Adrenal gland (tissue), 5 donors: ENCODE results near the gene MBP.

ENCODE experiments used
- CTCF ChIP-seq, 6 experiments: fragments of 450-650 bp in 4 of 6; fragments of 200-600 bp in 2 of 6; sonication (generic) in 1 of 6; IDR thresholded peaks; 1 replicate in 5 of 6; 2 replicates in 1 of 6; pipeline versions ENCODE4 v1.5.1 to v1.8.0; 2016 to 2021; ENCODE audit warnings: antibody characterized with exemption in 6 of 6, mild to moderate bottlenecking in 2 of 6, moderate library complexity in 1 of 6
- POLR2A ChIP-seq, 2 donors: fragments of 450-650 bp; IDR thresholded peaks; one replicate each; pipeline ENCODE4 v1.6.1; 2017; ENCODE audit warnings: antibody characterized with exemption in 2 of 2, mild to moderate bottlenecking in 2 of 2, moderate library complexity in 1 of 2
- donor health status: DM: no; HTN: no; CAD: no.

DNA sequence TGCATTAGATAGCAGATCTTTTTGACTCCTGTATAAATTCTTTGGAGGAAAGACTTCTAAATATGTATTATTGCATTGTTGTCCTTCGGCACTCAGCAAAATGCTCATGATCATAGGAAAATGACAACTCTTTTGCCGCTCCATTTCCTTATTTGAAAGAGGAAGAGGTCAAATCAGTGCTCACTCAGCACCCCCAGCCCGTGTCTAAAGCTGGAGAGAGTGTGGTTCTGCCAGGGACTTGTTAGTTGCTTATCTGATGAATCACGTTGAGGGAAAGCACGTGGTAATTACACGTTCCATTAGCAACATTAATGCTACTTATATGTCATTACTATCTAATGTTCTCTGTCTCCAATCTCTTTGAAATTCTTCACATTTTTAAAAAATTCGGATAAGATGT, 46.0 kb upstream of the MBP start:
- TF ChIP-seq POLR2A (IDR thresholded peaks at IDR 0.05) (no peak), CTCF (IDR thresholded peaks at IDR 0.05) (no peak)
